HG03097 (cell line): Measurements from ENCODE around the gene SNX9.
"Not testable (repeated sequence)": the region's sequence is repeated elsewhere in the genome, so short reads cannot be mapped to it uniquely, and the experiment has no call there.

Experiments
- ATAC-seq: cut with Tn5 transposase; IDR thresholded peaks from one replicate; pipeline ENCODE4 v1.9.1; 2021; ENCODE audit not compliant: unreplicated experiment, low FRiP score

SNX9 gene

DNA sequence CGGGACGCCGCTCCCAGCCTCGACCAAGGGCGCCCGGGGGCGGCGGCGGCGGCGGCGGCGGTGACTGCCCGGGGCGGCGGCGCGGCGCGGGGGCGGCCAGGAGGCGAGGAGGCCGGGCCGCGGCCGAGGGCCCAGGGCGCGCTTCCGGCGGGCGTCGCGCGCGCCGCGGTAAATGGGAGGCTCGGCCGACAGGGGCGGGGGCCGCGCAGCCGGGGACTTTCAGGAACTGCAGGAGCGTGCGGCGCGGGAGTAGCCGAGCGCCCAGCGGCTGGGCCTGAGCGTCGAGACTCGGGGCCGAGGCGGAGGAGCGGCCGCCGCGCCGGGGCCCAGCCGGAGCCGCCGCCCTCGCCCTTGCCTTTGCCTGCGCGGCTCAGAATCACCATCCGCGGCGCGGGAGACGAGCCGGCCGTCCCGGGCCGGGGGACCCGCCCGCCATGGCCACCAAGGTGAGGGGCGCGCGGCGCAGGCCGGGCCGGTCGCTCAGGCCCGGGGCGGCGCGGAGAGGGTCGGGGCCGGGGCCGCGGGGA is at the start of gene SNX9:
TSS of gene SNX9 (plus strand) at position 246 of the 527 bp plus-strand sequence. CDS start at position 435, 189 bp downstream.
- ATAC-seq = peak; percentile 72

DNA sequence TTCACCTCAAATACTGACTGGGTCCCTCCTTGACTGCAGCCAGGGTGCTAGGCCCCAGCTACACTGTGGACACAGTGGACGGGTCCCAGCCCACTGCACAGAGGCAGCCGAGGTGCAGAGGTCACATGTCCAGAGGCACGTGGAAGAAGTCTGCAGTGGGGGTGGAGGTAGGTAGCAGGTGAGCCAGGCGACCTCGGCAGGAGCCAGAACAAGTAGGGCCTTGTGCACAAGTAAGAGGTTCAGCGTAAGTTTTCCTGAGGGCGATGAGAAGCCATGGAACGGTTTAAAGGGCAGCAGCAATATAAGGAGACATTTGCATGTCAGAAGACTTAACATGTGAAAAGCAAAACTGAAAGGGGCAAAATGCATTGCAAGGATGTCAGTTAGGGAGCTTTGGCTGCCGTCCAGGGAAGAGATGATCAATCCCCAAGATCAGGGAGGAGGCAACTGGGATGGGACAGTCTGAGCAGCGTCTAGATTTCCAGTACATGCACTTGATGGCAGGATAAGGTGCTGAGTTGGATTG is 49.7 kb upstream of the SNX9 start:
- ATAC-seq = no peak

DNA sequence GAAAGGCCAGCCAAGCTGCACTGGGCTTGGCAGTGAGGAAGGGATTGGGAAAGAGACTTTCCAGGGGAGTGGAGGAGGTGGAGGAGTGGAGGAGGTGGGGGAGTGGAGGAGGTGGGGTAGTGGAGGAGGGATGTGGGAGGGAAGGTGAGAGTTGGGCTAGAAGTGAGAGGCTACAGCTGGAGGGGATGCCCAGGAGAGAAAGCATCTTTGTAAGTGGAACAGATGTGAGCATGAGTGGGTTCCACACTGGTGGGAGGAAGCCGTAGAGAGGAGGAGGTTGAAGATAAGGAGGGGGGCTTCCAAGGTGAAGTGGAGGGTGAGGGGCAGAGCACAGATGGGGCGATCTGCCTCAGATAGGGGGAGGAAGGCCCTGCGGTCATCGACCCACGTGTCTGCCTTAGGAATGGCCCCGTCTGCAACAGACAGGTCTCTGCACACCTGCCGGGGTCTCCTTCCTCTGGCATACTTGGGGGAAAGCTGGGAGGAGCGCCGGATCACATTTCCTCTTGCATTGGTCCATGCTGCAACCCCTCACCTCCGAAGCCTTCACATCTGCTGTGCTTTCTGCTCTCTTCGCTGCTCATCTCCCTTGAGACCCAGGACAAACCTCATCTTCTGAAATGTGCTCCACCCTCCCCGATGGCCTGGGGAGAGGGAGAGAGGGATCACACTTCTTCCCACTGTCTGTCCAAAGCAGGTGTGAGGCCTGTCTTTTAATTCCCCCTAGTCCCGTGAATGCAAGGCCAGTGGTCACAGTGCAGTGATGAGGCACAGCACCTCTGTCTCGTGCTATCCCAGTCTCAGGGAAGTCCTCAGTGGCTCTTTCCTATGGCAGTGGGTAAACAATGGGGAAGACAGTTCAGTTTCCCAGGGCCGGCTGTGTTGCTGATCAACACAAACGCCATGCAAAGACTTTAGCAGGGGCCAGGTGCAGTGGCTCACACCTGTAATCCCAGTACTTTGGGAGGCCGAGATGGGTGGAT is 48.6 kb upstream of the SNX9 start:
- no peak for ATAC-seq

DNA sequence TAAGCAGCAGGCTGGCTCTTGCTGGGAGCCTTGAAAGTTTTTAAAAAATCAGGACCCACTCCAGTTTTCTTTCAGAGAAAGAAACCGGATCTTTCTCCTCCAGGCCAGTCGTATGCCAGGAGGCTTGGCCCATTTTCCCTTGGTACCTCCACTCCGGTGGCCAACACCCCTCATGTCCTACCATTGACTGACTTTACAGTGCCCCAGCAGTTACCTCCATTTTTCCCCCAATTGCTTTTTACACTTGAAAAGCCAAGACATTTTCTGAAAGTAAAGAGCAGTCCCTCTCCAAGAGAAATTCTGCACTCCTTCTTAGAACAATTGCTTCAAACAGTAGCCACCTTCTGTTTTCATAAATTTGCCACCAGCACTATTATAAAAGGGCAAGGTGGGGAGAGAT is 47.7 kb upstream of the SNX9 start:
- no peak for ATAC-seq

DNA sequence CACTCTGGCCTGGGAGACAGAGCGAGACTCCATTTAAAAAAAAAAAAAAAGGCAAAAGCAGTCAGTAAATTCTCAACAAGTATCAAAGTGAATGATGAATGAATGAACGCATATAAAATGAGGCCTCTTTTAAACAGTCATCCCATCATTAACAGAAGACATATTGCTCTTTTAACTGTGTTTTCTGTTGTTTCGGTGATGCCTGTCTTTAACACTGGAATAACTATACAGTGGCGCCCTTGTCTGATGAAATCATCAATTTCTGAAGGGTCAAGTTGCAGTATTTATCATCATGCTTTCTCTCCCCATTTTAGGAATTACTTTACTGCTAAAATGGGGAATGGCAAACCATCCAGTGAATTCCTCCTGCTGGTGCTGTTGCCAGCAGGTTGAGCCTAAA is 45.7 kb upstream of the SNX9 start:
- no peak for ATAC-seq

DNA sequence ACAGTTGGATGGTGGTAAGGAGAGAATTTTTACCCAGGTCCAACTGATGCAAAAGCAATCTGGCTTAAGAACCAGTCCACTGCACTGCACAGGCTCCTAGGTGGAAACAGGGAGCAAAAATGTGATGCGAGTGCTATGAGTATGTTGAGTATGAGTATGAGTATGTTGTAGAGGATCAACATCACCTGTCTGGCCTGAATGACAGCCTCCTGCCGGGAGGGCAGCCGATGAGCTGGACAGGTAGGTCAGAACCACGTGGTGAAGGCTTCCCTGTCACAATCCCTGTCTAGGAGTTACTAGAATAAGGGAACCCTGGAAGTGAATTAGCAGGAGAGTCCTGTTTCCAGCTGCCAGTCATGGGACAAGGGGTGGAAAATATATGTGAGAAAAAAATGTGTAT is 44.3 kb upstream of the SNX9 start:
- ATAC-seq = no peak

DNA sequence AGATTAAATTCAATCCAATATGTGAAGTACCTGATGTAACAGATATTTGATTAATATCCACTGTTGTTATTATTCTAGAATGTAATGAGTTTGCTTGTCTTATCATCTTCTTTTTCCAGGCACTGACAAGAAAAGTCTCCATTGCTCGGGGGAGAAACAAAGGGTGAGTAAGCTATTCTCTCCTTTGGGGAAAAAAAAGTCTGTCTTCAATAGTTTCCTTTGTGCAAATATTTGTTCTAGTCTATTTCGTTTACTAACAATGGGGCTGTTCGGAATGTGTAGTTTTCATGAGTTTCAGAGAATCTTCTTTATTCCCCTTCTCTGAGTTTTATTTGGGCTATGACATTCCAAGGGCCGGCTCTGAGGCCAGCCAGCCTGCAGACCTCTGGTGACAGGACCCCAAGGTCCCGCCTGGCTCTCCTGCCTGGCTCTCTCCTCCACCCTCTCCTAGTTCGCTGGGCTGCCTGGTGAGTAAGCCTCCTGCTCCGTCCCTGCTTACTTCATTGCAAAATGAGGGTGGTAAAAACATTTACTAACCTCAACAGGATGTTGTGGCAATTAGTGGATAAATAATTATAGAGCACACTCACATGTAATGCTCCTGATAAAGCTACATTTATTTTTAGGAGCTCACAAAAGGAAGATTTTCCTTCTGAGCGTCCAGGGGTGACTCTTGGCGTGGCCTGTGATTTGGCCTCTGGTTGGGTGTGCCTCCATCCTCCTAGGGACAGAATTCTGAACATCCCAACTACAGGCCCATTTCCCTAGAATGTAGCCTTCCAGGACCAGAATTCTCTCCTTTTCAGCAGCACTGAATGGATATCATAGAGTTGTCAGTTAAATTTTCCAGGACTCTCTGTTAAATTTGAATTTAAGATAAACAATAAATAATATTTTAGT is 43.1 kb upstream of the SNX9 start:
- ATAC-seq = no peak

DNA sequence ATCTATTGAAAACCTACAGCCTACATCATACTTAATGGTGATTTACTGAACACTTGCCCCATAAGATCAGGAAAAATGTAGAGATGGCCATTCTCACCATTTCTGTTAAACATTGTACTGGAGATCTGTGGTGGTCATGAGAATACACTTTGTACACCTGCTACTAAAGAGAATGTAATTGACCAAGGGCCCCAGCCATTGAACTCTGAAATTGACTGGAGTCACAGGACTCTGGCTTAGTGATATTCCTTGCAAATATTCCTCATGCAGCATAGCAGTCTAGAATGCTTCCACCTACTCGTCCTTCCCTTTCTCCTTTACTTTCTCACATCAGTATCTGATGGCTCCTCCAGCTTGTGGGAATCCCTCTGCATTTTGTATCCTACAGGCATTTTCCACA is 37.4 kb upstream of the SNX9 start:
- ATAC-seq = no peak

DNA sequence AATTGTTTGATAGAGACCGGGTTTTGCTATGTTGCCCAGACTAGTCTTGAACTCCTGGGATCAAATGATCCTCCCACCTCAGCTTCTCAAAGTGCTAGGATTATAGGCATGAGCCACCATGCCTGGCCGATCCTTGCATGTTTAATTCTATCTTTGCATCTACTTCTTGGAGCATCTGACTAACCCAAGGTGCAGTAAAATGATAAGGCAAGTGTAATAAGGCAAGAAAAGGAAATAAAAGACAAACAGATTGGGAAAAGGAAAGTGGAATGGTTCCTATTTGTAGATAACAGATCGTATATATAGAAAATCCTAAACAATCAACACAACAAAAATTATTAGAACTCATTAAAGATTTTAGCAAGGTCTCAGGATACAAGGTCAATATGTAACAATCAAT is 36.8 kb upstream of the SNX9 start:
- no peak for ATAC-seq

DNA sequence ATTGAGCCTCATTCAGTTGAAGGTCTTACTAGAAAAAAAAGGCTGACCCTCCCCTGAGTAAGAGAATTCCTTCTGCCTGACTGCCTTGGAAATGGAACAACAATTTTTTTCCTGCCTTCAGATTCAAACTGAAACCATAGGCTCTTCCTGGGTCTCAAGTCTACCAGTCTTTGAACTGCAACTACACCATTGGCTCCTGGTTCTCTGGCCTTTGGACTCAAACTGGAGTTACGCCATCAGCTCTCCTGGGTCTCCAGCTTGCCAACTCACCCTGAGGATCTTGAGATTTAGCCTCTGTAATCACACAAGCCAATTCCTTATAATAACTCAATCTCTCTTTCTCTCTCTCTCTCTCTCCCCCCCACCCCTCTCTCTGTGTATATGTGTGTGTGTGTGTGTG is 36.0 kb upstream of the SNX9 start:
- no peak for ATAC-seq

DNA sequence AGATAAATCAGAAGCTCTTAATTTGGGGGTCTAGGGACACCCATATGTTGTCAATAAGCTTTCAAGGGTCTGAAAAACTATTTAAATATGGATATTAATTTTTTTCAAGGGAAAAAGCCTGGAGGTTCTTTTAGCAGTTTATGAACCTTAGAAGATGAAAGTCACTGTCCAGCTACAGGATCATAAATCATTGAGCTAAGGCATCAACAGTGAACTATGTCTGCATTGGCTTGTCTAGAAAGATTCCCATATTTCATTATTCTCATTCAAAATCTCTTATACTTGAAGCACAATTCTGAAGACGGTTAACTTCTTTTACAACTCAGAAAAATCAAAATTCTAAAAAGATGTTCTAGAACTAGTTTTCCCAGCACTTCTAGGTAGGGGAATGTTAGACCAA is 34.9 kb upstream of the SNX9 start:
- no peak for ATAC-seq

DNA sequence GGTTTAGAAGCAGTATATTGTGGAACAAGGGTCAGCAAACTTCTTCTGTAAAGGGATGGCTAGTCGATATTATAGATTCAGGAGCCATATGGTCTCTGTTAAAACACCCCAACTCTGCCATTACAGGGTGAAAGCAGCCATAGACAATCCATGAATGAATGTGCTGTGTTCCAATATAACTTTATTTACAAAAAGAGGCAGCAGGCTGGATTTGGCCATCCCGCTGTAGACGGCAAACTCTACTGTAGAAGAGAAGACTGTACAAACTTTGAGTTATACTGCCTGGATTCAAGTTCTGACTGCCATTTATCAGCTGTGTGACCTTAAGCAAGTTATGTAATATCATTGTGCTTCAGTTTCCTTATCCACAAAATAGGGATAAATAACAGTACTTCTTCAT is 33.7 kb upstream of the SNX9 start:
- ATAC-seq = no peak

DNA sequence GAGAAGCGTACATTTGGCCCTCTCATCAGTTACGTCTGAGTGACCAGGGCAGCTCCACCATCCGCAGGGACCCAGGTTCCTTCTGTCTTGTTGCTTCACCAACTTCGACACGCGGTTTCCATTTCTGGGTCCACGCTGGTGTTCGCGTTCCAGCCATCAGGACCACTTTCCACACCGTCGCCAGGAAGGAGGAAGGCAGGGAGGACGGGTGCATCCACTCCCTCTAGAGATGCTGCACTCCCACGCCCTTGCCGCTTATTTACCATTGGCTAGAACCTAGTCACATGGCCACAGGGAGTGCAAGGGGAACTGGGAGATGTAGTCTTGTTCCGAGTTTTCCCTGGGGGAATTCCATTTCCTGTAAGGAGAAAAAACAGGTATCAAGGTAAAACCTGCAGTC is 33.2 kb upstream of the SNX9 start:
- ATAC-seq = no peak

DNA sequence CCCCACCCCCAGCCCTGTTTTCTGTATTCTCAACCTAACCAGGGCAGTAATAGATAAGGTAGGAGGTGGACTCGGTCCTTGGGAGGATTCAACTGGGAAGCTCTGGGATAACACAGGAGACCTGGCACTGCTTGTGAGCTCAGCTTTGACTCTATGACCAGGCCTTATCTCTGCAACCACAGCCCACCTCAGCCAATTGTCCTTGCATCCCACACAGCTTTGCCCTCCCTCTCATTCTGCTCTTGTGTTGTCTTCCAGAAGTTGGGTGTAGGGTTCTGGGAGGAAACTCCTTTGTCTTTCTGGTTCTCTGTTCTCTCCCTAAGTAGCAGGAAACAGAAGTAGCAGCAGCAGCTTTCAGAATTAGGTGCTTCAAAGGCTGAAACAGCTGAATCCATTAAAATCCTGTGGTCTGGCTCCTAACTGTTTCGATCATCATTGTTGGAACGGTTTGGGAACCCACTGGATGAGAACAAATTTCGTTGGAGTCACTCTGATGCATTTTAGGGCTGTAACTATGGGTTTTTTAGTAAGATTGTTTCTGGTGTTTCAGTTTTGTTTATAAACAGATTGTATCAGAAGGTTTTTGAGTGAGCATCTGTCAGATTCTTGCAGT is 32.4 kb upstream of the SNX9 start:
- no peak for ATAC-seq

DNA sequence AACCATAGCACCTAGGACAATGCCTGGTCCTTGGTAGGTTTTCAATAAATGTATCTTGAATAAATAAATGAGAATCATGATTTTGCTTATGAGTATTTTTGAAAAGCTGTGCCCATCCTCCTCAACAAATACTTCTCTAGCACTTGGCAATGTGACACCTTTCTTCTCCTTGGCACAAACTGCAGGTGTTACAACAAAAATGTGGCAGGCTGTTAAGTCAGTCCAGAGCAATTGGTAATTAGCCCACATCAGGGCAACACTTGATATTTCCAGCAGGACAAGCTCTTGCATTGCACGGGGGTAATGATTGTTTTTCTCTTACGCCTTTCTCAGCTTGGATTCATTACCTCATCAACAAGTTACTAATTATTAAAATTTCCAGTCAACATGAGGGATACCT is 31.6 kb upstream of the SNX9 start:
- ATAC-seq = no peak

DNA sequence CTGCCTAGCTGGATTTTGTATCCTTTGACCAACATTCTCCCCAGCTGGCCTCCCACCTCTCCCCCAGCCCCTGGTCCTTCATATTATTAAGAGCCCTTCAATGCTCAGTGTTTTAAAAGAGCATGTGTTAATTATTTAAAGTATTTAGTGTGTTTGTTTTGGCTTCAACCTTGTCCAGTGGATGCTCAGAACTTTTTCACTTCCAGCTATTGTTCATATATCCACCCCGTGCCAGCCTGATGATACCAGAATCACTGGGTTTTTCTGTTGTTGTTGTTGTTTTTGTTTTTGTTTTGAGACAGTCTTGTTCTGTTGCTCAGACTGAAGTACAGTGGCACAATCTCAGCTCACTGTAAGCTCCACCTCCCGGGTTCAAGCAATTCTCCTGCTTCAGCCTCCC is 30.4 kb upstream of the SNX9 start:
- no peak for ATAC-seq

DNA sequence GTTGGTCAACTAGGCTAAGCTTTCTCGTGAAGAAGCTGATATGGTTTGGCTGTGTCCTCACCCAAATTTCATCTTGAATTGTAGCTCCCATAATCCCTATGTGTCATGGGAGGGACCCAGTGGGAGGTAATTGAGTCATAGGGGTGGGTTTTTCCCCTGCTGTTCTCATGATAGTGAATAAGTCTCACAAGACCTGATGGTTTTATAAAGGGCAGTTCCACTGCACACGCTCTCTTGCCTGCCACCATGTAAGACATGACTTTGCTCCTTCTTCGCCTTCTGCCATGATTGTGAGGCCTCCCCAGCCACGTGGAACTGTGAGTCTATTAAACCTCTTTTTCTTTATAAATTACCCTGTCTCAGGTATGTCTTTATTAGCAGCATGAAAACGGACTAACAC is 29.0 kb upstream of the SNX9 start:
- ATAC-seq = not testable (repeated sequence)

DNA sequence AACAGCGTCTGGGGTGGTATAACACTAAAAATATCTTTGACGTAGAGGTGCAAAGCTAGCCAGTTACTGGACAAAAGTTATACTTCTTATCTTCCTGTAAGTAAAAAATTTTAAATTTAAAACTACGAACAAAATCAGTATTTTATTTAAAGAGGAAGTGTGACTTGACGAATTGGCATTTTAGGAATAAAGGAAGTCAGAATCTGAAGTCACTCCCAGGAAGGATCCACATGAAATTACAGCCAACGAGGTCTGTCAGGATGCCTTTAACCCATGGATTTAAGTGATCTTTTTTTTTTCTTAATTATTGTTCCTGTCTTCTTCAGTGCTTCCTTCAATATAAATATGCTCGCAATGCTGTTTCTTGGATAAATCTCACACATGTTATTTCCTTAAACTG is 27.2 kb upstream of the SNX9 start:
- ATAC-seq = no peak

DNA sequence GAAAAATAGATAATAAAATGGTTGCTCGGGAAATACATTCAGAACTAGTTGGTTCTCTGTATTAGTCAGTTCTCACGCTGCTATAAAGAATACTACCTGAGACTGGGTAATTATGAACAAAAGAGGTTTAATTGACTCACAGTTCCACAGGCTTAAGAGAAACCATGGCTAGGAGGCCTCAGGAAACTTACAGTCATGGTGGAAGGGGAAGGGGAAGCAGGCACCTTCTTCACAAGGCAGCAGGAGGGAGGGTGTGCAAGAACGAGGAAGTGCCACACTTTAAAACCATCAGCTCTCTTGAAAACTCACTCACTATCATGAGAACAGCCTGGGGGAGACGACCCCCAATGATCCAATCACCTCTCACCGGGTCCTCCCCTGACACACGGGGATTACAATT is 24.2 kb upstream of the SNX9 start:
- ATAC-seq = no peak

DNA sequence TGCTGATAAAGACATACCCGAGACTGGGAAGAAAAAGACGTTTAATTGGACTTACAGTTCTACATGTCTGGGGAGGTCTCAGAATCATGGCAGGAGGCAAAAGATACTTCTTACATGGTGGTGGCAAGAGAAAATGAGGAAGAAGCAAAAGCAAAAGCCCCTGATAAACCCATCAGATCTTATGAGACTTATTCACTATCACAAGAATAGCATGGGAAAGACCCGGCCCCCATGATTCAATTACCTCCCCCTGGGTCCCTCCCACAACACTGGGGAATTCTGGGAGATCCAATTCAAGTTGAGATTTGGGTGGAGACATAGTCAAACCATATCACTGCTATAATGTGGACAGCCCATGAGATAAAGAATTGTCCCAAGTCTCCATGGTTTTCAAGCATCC is 23.5 kb upstream of the SNX9 start:
- not testable (repeated sequence) for ATAC-seq
